Hepatocyte (in vitro differentiated cells): Measurements from ENCODE around the gene AP5B1. TPM values are rescaled to one million over a fixed set of nuclear protein-coding genes. Genes with fewer than 3 reads are reported as not detected.

Experiments
- DNase-seq: peaks from one replicate; pipeline ENCODE4 v3.0.0-alpha.2; 2016; ENCODE audit warnings: low spot score
- H2AFZ ChIP-seq: fragments of 200-600 bp; sonication (generic); 2 replicates; pipeline ENCODE4 v1.6.0; 2016; ENCODE audit warnings: antibody characterized with exemption, mild to moderate bottlenecking
- H3K27ac ChIP-seq: fragments of 200-600 bp; sonication (generic); 2 replicates; pipeline ENCODE4 v1.5.1; 2016; ENCODE audit warnings: mild to moderate bottlenecking
- H3K27me3 ChIP-seq: fragments of 200-600 bp; sonication (generic); 2 replicates; pipeline ENCODE4 v1.6.1; 2016
- H3K36me3 ChIP-seq: fragments of 200-600 bp; sonication (generic); replicated peaks from 2 replicates; pipeline ENCODE4 v1.5.1; 2016; ENCODE audit warnings: low read depth; ENCODE audit not compliant: insufficient read depth
- H3K4me1 ChIP-seq: fragments of 200-600 bp; sonication (generic); 2 replicates; pipeline ENCODE4 v1.5.1; 2016; ENCODE audit warnings: mild to moderate bottlenecking, moderate library complexity; ENCODE audit not compliant: insufficient read depth
- H3K4me2 ChIP-seq: fragments of 200-600 bp; sonication (generic); 2 replicates; pipeline ENCODE4 v1.6.0; 2016
- H3K4me3 ChIP-seq: fragments of 200-600 bp; sonication (generic); 2 replicates; pipeline ENCODE4 v1.5.1; 2016; ENCODE audit warnings: mild to moderate bottlenecking
- H3K79me2 ChIP-seq: fragments of 200-600 bp; sonication (generic); 2 replicates; pipeline ENCODE4 v1.6.0; 2017; ENCODE audit warnings: mild to moderate bottlenecking
- H3K9me2 ChIP-seq: fragments of 200-600 bp; sonication (generic); replicated peaks from 2 replicates; pipeline ENCODE4 v1.6.0; 2017; ENCODE audit warnings: mild to moderate bottlenecking; ENCODE audit not compliant: insufficient read depth
- H3K9me3 ChIP-seq: fragments of 200-600 bp; sonication (generic); 2 replicates; pipeline ENCODE4 v1.5.1; 2016; ENCODE audit warnings: low read depth, mild to moderate bottlenecking
- H4K20me1 ChIP-seq: fragments of 200-600 bp; sonication (generic); 2 replicates; pipeline ENCODE4 v1.6.0; 2016; ENCODE audit warnings: mild to moderate bottlenecking; ENCODE audit not compliant: insufficient read depth, poor library complexity, severe bottlenecking
- EZH2 ChIP-seq: fragments of 200-600 bp; sonication (generic); IDR thresholded peaks from 2 replicates; pipeline ENCODE4 v1.6.1; 2016; ENCODE audit warnings: antibody characterized with exemption, mild to moderate bottlenecking, borderline replicate concordance
- EZH2phosphoT487 ChIP-seq: fragments of 200-600 bp; sonication (generic); IDR thresholded peaks from one replicate; pipeline ENCODE4 v1.6.1; 2018; ENCODE audit warnings: antibody characterized with exemption, mild to moderate bottlenecking, low read depth, moderate library complexity; ENCODE audit not compliant: unreplicated experiment, severe bottlenecking
- WGBS: methylation state at CpG from one replicate; pipeline ENCODE4 v1.1.6; 2016; ENCODE audit warnings: low lambda C conversion rate; ENCODE audit errors: missing lambda C conversion rate; 5-methylcytosine and 5-hydroxymethylcytosine counted together
- polyA plus RNA-seq: library from polyadenylated mRNA; unstranded; fragments of >200 nt; fragmentation: Nextera tagmentation; extraction: Ambion mirVana; gene quantifications from 2 replicates; pipeline ENCODE4 v1.2.1, GENCODE V29; 2016
- total RNA-seq: library from RNA; depleted of rRNA; stranded (reverse); fragments of >200 nt; gene quantifications from 2 replicates; pipeline ENCODE4 v1.2.3, GENCODE V29; 2014
- TF ChIP-seq, protein P1 (sequence below): fragments of 200-600 bp; sonication (generic); IDR thresholded peaks from 2 replicates; pipeline ENCODE4 v1.5.1; 2016; ENCODE audit warnings: antibody characterized with exemption, mild to moderate bottlenecking; ENCODE audit not compliant: poor library complexity

Gene AP5B1
- total and polyA plus RNA-seq, 2 experiments from 2014 or later: 20.9 to 27.1 TPM

DNA sequence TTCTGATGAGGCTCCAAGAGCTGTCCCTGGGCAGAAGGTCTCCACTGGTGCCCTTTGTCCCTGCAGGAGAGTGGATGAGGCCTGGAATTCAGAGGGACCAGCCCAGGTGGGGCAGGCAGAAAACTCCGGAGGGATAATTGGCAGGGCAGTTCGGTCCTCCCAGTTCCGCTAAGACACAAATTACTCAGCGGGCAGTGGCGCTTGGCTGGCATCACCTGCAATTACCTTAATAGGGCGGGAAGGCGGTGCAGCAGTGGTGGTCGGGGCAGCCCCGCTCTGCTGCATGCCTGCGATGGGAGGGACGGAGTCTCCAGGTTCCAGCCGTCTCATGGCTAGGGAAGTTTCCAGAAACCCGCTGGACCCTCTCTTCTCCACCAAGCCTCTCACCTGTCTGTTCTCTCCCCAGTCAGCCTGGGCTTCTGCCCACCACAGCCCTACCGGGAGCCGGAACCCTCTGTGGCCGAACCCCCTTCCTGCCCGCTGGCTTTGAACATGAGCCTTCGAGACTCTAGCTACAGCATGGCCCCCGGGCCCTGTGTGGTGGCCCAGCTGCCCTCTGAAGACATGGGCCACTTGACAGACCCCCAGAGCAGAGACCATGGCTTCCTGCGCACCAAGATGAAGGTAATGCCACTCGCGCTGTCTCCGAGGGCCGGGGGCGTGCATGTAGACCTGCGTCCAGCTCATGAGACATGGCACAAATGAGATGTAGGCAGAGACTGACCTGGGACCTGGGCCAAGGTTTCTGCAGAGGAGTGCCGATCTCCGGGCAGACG, 13.0 kb upstream of the AP5B1 start:
- Histone ChIP-seq H3K27me3 (no peaks in the 10 kb centered on the region), H3K9me3 (no peaks in the 10 kb centered on the region), H4K20me1 (peaks cover 26% of the 10 kb centered on the region), H3K4me1 (peaks cover 22% of the 10 kb centered on the region), H3K79me2 (peaks cover 49% of the 10 kb centered on the region), H3K9me2 (no peaks in the 10 kb centered on the region), H3K27ac (no peak overlapping the region), H3K4me3 (no peak overlapping the region), H3K36me3 (no peaks in the 10 kb centered on the region), H3K4me2 (no peak overlapping the region), H2AFZ (no peak overlapping the region)
- WGBS: 95% methylated on average over 29 of the region's 29 CpGs
- TF ChIP-seq, protein P1, sequence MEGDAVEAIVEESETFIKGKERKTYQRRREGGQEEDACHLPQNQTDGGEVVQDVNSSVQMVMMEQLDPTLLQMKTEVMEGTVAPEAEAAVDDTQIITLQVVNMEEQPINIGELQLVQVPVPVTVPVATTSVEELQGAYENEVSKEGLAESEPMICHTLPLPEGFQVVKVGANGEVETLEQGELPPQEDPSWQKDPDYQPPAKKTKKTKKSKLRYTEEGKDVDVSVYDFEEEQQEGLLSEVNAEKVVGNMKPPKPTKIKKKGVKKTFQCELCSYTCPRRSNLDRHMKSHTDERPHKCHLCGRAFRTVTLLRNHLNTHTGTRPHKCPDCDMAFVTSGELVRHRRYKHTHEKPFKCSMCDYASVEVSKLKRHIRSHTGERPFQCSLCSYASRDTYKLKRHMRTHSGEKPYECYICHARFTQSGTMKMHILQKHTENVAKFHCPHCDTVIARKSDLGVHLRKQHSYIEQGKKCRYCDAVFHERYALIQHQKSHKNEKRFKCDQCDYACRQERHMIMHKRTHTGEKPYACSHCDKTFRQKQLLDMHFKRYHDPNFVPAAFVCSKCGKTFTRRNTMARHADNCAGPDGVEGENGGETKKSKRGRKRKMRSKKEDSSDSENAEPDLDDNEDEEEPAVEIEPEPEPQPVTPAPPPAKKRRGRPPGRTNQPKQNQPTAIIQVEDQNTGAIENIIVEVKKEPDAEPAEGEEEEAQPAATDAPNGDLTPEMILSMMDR: no peak
- TF ChIP-seq EZH2 (no peak), EZH2phosphoT487 (no peak)
- DNase-seq: no peak

DNA sequence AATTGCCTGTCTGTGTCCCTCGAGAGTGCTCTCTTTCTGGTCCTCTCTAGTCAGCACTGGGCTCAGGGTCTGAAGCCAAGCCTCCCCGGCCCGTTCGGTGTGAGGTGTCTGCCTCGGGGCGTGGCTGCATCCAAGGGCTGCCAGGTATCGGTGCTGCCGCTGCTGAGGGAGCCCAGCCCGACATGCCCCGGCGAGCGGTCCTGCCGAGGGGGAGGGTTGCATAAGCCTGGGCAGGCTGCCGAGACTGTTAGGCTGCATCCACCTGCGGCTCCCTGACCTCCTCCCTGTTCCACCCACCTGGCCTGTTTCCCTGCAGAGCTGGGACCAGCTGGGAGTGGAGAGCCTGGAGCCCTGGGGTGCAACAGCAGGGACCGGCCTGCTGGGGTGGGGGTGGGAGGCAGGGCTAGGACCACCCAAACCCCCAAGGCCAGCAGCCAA, 12.4 kb upstream of the AP5B1 start:
- H3K4me1 ChIP-seq: peaks cover 23% of the 10 kb centered on the region
- H3K4me3 ChIP-seq: no peak overlapping the region
- H3K9me3 ChIP-seq: no peaks in the 10 kb centered on the region
- H3K27ac ChIP-seq: no peak overlapping the region
- no peak overlapping the region for H3K4me2 ChIP-seq
- no peak overlapping the region for H2AFZ ChIP-seq
- DNase-seq: peak; percentile 10
- WGBS: 84% methylated on average over 16 of the region's 16 CpGs
- H4K20me1 ChIP-seq: peaks cover 26% of the 10 kb centered on the region
- TF ChIP-seq EZH2phosphoT487: no peak
- TF ChIP-seq, protein P1: no peak
- TF ChIP-seq EZH2: no peak
- H3K27me3 ChIP-seq: peaks cover 4% of the 10 kb centered on the region
- H3K9me2 ChIP-seq: no peaks in the 10 kb centered on the region
- no peaks in the 10 kb centered on the region for H3K36me3 ChIP-seq
- peaks cover 53% of the 10 kb centered on the region for H3K79me2 ChIP-seq

DNA sequence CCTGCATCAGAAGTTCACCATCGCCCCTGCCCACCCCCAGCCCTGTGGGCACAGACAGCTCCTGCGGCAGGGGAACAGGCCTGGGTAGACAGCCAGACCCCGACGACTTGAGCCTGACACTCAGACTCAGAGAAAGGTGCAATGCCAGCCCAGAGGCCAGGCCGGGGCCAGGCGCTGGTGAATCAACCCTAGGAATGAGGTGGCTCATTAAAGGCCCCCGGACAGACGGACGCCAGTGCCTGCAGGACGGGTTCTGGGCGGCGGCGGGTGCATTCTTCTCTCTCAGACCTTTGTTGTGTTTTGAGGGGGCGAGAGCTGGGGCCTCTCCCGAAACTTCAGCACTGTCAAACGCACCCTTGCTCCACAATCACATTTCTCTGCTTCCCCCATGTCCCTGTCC, 11.7 kb upstream of the AP5B1 start:
- DNase-seq: peak; percentile 13
- Histone ChIP-seq H3K9me2 (no peaks in the 10 kb centered on the region), H3K27ac (no peak overlapping the region), H3K4me2 (no peak overlapping the region), H3K4me1 (peaks cover 29% of the 10 kb centered on the region), H3K9me3 (no peaks in the 10 kb centered on the region), H2AFZ (no peak overlapping the region), H3K4me3 (no peak overlapping the region), H3K36me3 (no peaks in the 10 kb centered on the region), H3K79me2 (peaks cover 59% of the 10 kb centered on the region), H4K20me1 (peaks cover 26% of the 10 kb centered on the region), H3K27me3 (peaks cover 10% of the 10 kb centered on the region)
- 85% methylated on average over 16 of the region's 16 CpGs for WGBS
- TF ChIP-seq EZH2phosphoT487: no peak
- TF ChIP-seq, protein P1: no peak
- TF ChIP-seq EZH2: no peak
